ENCODE data around the gene POMGNT2.
A peak's percentile ranks its signal among the peaks of the same experiment; 100 is the strongest.

DNA sequence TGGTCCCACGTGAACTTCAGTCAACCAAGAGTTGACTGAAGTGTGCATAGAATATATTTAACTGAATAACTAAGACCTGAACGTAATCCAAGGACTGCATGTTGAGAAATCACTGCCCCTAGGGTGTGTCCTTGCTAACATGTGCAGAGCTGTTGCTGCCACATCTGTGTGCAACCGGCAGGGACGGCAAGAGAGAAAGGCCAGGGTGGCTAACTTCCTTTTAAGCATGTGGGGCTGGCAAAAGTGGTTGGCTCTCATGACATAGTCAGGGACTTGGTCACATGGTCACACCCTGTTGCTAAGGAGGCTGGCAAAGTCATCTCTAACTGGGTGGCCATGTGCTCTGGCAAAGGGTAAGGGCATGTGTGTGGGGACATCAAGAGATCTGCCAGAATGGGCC, 74.4 kb downstream of the POMGNT2 start:
- TF ChIP-seq POLR2AphosphoS5 (IDR thresholded peaks at IDR 0.05), result peak in 1 of 2 donors; percentile 37
- TF ChIP-seq, protein P1, sequence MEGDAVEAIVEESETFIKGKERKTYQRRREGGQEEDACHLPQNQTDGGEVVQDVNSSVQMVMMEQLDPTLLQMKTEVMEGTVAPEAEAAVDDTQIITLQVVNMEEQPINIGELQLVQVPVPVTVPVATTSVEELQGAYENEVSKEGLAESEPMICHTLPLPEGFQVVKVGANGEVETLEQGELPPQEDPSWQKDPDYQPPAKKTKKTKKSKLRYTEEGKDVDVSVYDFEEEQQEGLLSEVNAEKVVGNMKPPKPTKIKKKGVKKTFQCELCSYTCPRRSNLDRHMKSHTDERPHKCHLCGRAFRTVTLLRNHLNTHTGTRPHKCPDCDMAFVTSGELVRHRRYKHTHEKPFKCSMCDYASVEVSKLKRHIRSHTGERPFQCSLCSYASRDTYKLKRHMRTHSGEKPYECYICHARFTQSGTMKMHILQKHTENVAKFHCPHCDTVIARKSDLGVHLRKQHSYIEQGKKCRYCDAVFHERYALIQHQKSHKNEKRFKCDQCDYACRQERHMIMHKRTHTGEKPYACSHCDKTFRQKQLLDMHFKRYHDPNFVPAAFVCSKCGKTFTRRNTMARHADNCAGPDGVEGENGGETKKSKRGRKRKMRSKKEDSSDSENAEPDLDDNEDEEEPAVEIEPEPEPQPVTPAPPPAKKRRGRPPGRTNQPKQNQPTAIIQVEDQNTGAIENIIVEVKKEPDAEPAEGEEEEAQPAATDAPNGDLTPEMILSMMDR (IDR thresholded peaks at IDR 0.05), result no peak

Data from esophagus muscularis mucosa (tissue), 3 donors.